GM12892 (cell line): Measurements from ENCODE around the gene PARP1.

Experiments
- POLR2A ChIP-seq: IDR thresholded peaks from 2 replicates; pipeline ENCODE4 v1.6.1; 2011; ENCODE audit warnings: low read depth, low read length, control low read depth
- POLR2AphosphoS5 ChIP-seq: IDR thresholded peaks from 2 replicates; pipeline ENCODE4 v1.6.1; 2011; ENCODE audit warnings: low read depth, low read length, control low read depth
- TAF1 ChIP-seq: IDR thresholded peaks from 2 replicates; pipeline ENCODE4 v1.6.1; 2011; ENCODE audit warnings: low read depth, mild to moderate bottlenecking, control low read depth, low read length, borderline replicate concordance

DNA sequence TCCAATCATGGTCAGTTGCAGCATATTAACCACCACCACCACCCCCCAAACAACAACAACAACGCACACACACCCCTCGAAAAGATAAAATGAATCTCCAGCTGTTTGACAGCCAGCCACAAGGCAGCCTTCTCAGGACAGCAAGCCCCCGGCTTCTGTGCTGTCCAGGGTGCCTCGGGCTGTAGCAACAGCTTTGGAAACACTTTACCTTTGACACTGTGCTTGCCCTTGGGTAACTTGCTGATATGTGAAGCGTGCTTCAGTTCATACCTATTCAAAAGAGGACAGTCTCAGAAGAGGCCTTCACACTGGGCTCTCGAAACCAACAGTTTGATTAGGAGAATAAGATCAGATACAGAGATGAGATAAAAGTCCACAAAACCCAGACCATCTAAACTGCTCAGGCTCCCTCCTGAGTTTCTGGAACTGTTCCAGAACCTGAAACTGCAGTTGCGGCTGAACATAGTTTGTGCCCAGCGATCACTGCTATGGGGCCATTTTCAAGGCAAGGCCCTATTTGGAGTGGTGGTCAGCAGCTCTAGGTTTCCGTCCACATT, 44.9 kb downstream of the PARP1 start:
- TF ChIP-seq TAF1 = no peak
- TF ChIP-seq POLR2A = no peak
- TF ChIP-seq POLR2AphosphoS5 = no peak
